ENCODE measurements around the gene ATL2.
"Not testable (repeated sequence)": the region's sequence is repeated elsewhere in the genome, so short reads cannot be mapped to it uniquely, and the experiment has no call there.

ATL2 gene

DNA sequence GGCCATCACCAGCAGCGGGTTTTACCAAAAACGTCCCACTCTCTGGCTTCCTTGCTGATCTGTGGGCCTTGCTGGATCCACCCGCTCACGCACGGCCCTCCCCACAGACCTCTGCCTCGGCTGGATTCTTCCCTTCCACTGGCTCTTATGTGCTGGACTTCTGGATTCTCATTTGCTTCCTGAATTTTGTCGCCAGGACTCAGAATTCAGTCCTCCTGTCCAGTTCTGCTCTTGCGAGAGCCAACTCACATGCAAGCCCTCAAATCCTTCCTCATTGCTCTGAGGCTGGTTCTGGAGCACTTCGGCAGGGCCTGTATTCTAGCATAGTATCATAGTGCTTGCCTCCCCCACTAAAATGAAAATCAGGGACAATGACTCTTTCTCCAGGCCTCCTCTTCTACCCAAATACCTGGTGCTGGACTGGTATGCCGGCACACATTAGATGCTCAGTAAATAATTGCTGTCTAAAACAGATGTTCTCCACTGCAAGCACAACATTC, 115.5 kb downstream of the ATL2 start:
- ATAC-seq (ENCODE audit: insufficient read depth, low read depth) (no peak), DNase-seq (no peak)
- H3K4me1 ChIP-seq (ENCODE audit: insufficient read depth, low read length) = no peaks in the 10 kb centered on the region
- H2AFZ ChIP-seq (ENCODE audit: low read depth, low read length) = no peak overlapping the region
- no peaks in the 10 kb centered on the region for H3K36me3 ChIP-seq (ENCODE audit: insufficient read depth, low read length)
- H4K20me1 ChIP-seq (ENCODE audit: insufficient read depth, low read length) = no peaks in the 10 kb centered on the region
- no peak overlapping the region for H3K4me3 ChIP-seq (ENCODE audit: low read depth in 1 of 2, low read length in 2 of 2)
- no peak for TF ChIP-seq EZH2 (IDR thresholded peaks at IDR 0.05; ENCODE audit: borderline replicate concordance, low read depth, low read length, severe bottlenecking)
- no peaks in the 10 kb centered on the region for H3K9me3 ChIP-seq (ENCODE audit: insufficient read depth, low read length, severe bottlenecking)
- H3K4me2 ChIP-seq (ENCODE audit: insufficient read depth, low read length) = no peak overlapping the region
- H3K79me2 ChIP-seq (ENCODE audit: insufficient read depth, low read length) = no peaks in the 10 kb centered on the region
- no peaks in the 10 kb centered on the region for H3K27me3 ChIP-seq (ENCODE audit: insufficient read depth, low read length, poor library complexity)
- H3K9ac ChIP-seq (ENCODE audit: low read depth, low read length) = no peak overlapping the region
- H3K27ac ChIP-seq (ENCODE audit: low read length) = no peak overlapping the region

- no peak overlapping the region for H3K4me3 ChIP-seq (ENCODE audit: low read depth in 1 of 2, low read length in 2 of 2)
- H3K4me2 ChIP-seq (ENCODE audit: insufficient read depth, low read length) = no peak overlapping the region
- no peak for ATAC-seq (ENCODE audit: insufficient read depth, low read depth)
- H3K9me3 ChIP-seq (ENCODE audit: insufficient read depth, low read length, severe bottlenecking) = no peaks in the 10 kb centered on the region
- H3K79me2 ChIP-seq (ENCODE audit: insufficient read depth, low read length) = no peaks in the 10 kb centered on the region
- no peaks in the 10 kb centered on the region for H3K36me3 ChIP-seq (ENCODE audit: insufficient read depth, low read length)
- no peak for TF ChIP-seq EZH2 (IDR thresholded peaks at IDR 0.05; ENCODE audit: borderline replicate concordance, low read depth, low read length, severe bottlenecking)
- TF ChIP-seq, protein P1, sequence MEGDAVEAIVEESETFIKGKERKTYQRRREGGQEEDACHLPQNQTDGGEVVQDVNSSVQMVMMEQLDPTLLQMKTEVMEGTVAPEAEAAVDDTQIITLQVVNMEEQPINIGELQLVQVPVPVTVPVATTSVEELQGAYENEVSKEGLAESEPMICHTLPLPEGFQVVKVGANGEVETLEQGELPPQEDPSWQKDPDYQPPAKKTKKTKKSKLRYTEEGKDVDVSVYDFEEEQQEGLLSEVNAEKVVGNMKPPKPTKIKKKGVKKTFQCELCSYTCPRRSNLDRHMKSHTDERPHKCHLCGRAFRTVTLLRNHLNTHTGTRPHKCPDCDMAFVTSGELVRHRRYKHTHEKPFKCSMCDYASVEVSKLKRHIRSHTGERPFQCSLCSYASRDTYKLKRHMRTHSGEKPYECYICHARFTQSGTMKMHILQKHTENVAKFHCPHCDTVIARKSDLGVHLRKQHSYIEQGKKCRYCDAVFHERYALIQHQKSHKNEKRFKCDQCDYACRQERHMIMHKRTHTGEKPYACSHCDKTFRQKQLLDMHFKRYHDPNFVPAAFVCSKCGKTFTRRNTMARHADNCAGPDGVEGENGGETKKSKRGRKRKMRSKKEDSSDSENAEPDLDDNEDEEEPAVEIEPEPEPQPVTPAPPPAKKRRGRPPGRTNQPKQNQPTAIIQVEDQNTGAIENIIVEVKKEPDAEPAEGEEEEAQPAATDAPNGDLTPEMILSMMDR (IDR thresholded peaks at IDR 0.05; ENCODE audit: borderline replicate concordance, extremely low read depth, low read length, poor library complexity, severe bottlenecking) = no peak
- no peak overlapping the region for H2AFZ ChIP-seq (ENCODE audit: low read depth, low read length)
- H3K9ac ChIP-seq (ENCODE audit: low read depth, low read length) = no peak overlapping the region
- no peaks in the 10 kb centered on the region for H3K4me1 ChIP-seq (ENCODE audit: insufficient read depth, low read length)
- no peak overlapping the region for H3K27ac ChIP-seq (ENCODE audit: low read length)
- H4K20me1 ChIP-seq (ENCODE audit: insufficient read depth, low read length) = no peaks in the 10 kb centered on the region
- DNase-seq = no peak
- H3K27me3 ChIP-seq (ENCODE audit: insufficient read depth, low read length, poor library complexity) = no peaks in the 10 kb centered on the region
These were observed 116.1 kb downstream of the ATL2 start for GRCh38 chr2:38260972-38261371.

DNA sequence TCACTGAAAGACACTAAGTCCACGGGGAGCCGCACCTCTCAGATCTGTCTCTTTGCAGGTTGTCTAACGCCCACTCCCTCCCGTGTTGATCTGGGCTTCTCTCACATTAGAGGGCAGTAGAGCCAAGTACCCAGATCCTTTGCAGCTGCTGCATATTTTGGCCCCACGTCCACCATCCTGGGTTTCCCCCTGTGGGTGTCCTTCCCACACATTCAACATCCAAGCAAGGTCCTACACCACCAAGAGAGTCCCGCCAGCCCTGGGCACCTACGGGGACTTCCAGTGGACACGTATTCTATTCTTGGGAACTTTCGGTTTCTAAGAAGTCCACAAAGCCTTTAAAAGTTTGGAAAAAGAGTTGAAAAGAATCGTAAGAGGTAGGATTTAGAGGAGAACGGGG, 116.6 kb downstream of the ATL2 start:
- no peak for ATAC-seq (ENCODE audit: insufficient read depth, low read depth)
- H3K27me3 ChIP-seq (ENCODE audit: insufficient read depth, low read length, poor library complexity) = no peaks in the 10 kb centered on the region
- H2AFZ ChIP-seq (ENCODE audit: low read depth, low read length) = no peak overlapping the region
- no peak overlapping the region for H3K27ac ChIP-seq (ENCODE audit: low read length)
- H3K79me2 ChIP-seq (ENCODE audit: insufficient read depth, low read length) = no peaks in the 10 kb centered on the region
- no peaks in the 10 kb centered on the region for H4K20me1 ChIP-seq (ENCODE audit: insufficient read depth, low read length)
- no peak overlapping the region for H3K4me3 ChIP-seq (ENCODE audit: low read depth in 1 of 2, low read length in 2 of 2)
- no peaks in the 10 kb centered on the region for H3K36me3 ChIP-seq (ENCODE audit: insufficient read depth, low read length)
- H3K4me1 ChIP-seq (ENCODE audit: insufficient read depth, low read length) = no peaks in the 10 kb centered on the region
- no peaks in the 10 kb centered on the region for H3K9me3 ChIP-seq (ENCODE audit: insufficient read depth, low read length, severe bottlenecking)
- TF ChIP-seq EZH2 (IDR thresholded peaks at IDR 0.05; ENCODE audit: borderline replicate concordance, low read depth, low read length, severe bottlenecking) = no peak
- TF ChIP-seq, protein P1 (IDR thresholded peaks at IDR 0.05; ENCODE audit: borderline replicate concordance, extremely low read depth, low read length, poor library complexity, severe bottlenecking) = no peak
- H3K4me2 ChIP-seq (ENCODE audit: insufficient read depth, low read length) = no peak overlapping the region
- DNase-seq = no peak
- no peak overlapping the region for H3K9ac ChIP-seq (ENCODE audit: low read depth, low read length)

GRCh38 chr2:38259311-38259710, 117.8 kb downstream of the ATL2 start:
- Histone ChIP-seq H3K9ac (ENCODE audit: low read depth, low read length) (no peak overlapping the region), H4K20me1 (ENCODE audit: insufficient read depth, low read length) (no peaks in the 10 kb centered on the region), H3K9me3 (ENCODE audit: insufficient read depth, low read length, severe bottlenecking) (no peaks in the 10 kb centered on the region), H3K4me2 (ENCODE audit: insufficient read depth, low read length) (no peak overlapping the region), H3K27ac (ENCODE audit: low read length) (no peak overlapping the region), H3K4me3 (ENCODE audit: low read depth in 1 of 2, low read length in 2 of 2) (no peak overlapping the region), H3K27me3 (ENCODE audit: insufficient read depth, low read length, poor library complexity) (no peaks in the 10 kb centered on the region), H3K79me2 (ENCODE audit: insufficient read depth, low read length) (no peaks in the 10 kb centered on the region), H2AFZ (ENCODE audit: low read depth, low read length) (no peak overlapping the region), H3K4me1 (ENCODE audit: insufficient read depth, low read length) (no peaks in the 10 kb centered on the region), H3K36me3 (ENCODE audit: insufficient read depth, low read length) (no peaks in the 10 kb centered on the region)
- DNase-seq = no peak
- TF ChIP-seq, protein P1 (IDR thresholded peaks at IDR 0.05; ENCODE audit: borderline replicate concordance, extremely low read depth, low read length, poor library complexity, severe bottlenecking) = no peak
- no peak for TF ChIP-seq EZH2 (IDR thresholded peaks at IDR 0.05; ENCODE audit: borderline replicate concordance, low read depth, low read length, severe bottlenecking)
- no peak for ATAC-seq (ENCODE audit: insufficient read depth, low read depth)

GRCh38 chr2:38257680-38258079, 119.4 kb downstream of the ATL2 start:
- H3K79me2 ChIP-seq (ENCODE audit: insufficient read depth, low read length); ATAC-seq (ENCODE audit: insufficient read depth, low read depth); H3K4me1 ChIP-seq (ENCODE audit: insufficient read depth, low read length); H3K9me3 ChIP-seq (ENCODE audit: insufficient read depth, low read length, severe bottlenecking); H3K27ac ChIP-seq (ENCODE audit: low read length); H3K36me3 ChIP-seq (ENCODE audit: insufficient read depth, low read length); DNase-seq; H3K27me3 ChIP-seq (ENCODE audit: insufficient read depth, low read length, poor library complexity); H4K20me1 ChIP-seq (ENCODE audit: insufficient read depth, low read length); H3K4me3 ChIP-seq (ENCODE audit: low read depth in 1 of 2, low read length in 2 of 2); H3K9ac ChIP-seq (ENCODE audit: low read depth, low read length); H2AFZ ChIP-seq (ENCODE audit: low read depth, low read length); H3K4me2 ChIP-seq (ENCODE audit: insufficient read depth, low read length): not testable (repeated sequence)

Data from DND-41 (cell line).